HG03457 (cell line): Measurements from ENCODE around the gene CDH23.

Experiments
- ATAC-seq: cut with Tn5 transposase; IDR thresholded peaks from one replicate; pipeline ENCODE4 v1.9.1; 2021; ENCODE audit warnings: moderate number of reproducible peaks; ENCODE audit not compliant: unreplicated experiment

CDH23 gene

GRCh38 chr10:71761541-71762113, 364.9 kb downstream of the CDH23 start:
- no peak for ATAC-seq

GRCh38 chr10:71762324-71762723, 365.6 kb downstream of the CDH23 start:
- no peak for ATAC-seq

- no peak for ATAC-seq
Observed at GRCh38 chr10:71763352-71764127, 366.8 kb downstream of the CDH23 start.

GRCh38 chr10:71765176-71765904, 368.6 kb downstream of the CDH23 start:
- no peak for ATAC-seq

GRCh38 chr10:71765906-71766716, 369.4 kb downstream of the CDH23 start:
- no peak for ATAC-seq

GRCh38 chr10:71766717-71767419, 370.1 kb downstream of the CDH23 start:
- no peak for ATAC-seq

DNA sequence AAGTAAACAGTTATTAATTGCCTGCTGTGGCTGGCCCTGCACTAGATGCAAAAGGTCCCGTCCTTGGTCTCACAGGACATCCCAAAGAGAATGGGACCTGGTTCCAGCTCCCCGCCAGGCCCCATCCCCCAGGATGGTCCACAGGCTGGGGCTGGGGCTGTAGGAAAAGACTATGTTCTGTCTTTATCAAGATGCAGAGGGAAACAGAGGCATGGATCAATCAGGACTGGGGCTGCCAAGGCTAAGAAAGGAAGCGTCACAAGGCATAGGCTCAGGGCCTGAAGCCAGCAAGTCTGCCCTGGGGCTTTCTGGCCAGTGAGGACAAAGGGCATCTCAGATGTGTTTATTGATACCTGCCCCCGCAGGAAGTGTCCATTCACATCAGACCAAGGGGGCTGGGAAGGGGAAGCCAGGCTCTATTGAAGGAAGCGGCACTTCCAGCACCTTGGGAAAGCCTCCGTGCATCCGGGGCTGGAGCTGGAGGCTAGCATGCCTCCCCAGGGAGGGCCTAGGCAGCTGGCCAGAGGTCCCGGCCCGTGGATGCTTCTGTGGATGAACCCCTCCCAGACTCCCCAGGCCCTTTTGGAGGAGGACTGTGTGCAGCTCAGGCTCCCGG, 370.8 kb downstream of the CDH23 start:
- no peak for ATAC-seq

DNA sequence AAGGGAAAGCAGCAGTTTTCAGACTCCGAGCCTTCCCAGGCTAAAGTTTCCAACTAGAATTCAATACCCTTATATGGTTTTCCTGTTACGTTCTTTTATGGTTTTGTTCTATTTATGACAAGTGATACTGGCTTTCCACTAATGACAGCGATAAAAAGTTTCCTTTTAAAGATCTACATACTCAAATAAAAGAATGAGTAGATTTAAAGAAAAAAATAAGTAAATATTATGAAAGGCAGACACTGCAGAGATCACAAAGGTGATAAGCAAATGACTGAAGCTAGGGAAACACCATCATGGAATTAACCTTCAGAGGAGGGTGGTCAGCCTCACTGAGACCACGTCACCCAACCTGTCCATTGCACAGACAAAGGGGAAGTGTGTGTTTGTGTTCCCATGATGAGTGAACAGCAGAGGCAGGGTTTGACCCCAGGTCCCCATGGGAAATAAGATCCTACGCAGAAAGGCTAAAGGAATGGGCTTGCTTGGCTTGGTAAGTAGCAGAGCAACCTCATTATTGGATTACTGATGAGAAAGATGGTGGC, 372.6 kb downstream of the CDH23 start:
- ATAC-seq: peak; percentile 18

DNA sequence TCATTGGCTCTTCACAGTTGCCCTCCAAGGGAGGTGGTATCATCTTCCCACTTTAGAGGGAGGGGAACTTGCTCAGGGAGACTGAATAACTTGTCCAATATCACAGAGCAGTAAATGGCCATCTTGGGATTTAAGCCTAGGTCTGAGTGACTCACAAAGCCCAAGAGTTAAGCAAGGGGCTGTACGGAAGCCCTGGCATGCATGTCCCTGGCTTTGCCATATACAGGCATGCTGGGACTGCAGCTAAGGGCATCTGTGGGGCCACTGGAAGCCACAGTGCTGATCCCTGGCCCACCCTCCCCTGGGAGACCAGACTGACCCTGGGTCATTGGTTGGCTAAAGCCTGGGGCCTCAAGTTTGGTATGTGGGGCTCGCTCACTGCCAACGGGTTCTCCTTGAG, 373.5 kb downstream of the CDH23 start:
- ATAC-seq: no peak

DNA sequence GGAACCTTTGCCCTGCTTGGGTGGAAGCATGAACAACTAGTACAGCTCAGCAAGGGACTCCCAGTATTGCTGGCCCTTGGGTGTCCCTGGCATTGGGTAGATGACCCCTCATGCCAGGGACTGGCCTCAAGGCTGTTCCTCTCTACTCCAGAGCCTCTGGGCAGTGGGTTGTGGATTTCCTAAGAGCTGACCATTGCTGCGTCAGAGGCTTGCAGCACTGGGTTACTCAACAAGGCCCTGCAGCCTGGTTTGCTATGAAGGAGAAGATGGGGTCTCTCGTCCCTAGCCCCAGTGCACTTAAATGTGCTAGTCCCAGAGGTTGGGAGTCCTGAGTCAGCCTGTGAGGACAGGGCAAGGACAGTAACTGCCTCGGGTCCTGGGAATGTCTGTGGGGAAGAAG, 374.1 kb downstream of the CDH23 start:
- no peak for ATAC-seq

- no peak for ATAC-seq
Observed at GRCh38 chr10:71771204-71771603, 374.5 kb downstream of the CDH23 start.

DNA sequence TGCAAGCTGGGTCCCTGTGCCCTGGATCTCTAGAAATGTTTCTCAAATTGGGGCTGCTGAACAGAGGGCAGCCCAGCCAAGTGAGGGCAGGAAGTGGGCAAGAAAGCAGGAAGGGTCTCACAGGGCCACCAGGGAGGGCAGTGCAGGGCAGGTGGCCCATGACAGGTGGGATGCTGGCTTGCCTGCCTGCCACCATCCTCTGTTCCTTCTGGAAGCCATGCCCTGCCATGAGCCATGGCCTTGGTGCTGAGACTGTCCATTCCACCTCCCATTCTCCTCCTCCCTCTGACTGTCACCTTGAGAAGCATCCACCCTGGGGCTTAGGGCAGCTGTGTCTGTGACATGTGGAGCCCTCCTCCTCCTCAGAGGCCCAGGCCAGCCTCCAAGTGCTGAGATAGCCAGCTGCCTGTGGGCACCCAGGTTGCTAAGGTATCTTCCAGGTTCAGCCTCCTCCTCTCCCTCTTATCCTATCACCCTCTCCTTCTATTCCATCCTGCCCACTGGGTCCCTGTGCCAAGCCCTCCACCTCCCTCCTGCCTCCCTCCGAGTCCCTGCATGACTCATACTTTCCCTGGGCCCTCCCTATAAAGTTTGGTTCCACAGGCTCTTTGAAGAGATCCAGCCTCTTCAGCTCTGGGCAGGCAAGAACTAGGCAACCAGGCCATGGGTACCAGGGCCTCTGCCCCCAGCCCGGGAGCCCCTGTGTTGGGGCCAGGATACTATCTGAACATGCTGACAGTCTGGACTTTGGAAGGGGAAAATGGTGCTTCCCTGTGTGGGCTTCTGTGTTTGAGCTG, 375.3 kb downstream of the CDH23 start:
- ATAC-seq: no peak

DNA sequence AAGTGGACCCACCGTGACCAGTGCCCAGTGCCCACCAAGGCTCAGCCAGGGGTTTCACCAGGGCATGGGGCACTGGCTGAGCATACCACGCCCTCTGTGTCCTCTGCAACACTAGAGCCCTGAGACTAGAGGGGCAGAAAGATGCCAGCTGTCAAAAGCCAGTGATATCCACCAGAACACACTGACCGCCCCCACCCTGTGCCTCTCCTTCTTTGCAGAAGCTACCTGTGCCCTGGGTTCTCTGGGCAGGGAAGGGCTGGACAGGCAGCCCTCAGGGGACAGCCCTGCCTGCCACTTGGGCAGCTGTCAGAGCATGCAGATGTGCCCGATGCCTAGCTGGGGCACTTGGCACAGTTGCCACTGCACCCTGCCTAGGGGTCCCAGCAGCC, 376.1 kb downstream of the CDH23 start:
- ATAC-seq: no peak

- peak; percentile 43 for ATAC-seq
Observed at GRCh38 chr10:71773221-71773971, 376.7 kb downstream of the CDH23 start, which contains the start of gene VSIR. Gene VSIR, minus strand, starts transcription at chr10:71773520. Its CDS starts 81 bp downstream, at chr10:71773439.

- ATAC-seq: no peak
Observed at GRCh38 chr10:71774916-71775702, 378.4 kb downstream of the CDH23 start.

DNA sequence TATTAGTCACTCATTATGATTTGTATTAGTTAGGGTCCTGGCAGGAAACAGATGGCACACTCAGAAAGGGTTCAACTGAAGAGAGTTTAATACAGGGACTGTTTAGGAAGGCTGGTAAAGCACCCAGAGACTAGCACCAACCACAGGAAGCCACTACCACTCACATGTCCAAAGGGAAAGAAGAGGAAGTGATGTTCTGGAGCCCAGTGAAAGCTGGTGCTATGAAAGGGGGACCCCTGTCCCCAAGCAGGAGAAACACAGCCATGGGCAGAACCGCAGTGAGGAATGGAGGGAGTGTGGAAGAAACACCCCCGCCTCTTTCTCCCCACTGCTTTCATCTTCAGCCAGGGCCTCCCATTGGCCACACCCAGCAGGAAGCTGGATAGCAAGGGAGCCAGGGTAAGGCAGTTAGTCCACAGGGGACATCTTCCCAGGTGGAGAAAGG, 379.8 kb downstream of the CDH23 start:
- no peak for ATAC-seq

- ATAC-seq: no peak
Observed at GRCh38 chr10:71777213-71777985, 380.7 kb downstream of the CDH23 start.
